HG03565 (cell line): ENCODE data around the gene SLC35F2.

Source experiments
- ATAC-seq: cut with Tn5 transposase; IDR thresholded peaks from one replicate; pipeline ENCODE4 v1.9.1; 2021; ENCODE audit warnings: mild to moderate bottlenecking, moderate library complexity; ENCODE audit not compliant: unreplicated experiment

Gene SLC35F2

GRCh38 chr11:107743191-107743590 is 115.4 kb downstream of the SLC35F2 start:
- no peak for ATAC-seq

GRCh38 chr11:107741044-107741823 is 117.4 kb downstream of the SLC35F2 start:
- ATAC-seq = peak; percentile 93
